Adrenal gland (tissue), 5 donors: ENCODE data around the gene DNAH8.

ENCODE experiments used
- CTCF ChIP-seq, 6 experiments: fragments of 450-650 bp in 4 of 6; fragments of 200-600 bp in 2 of 6; sonication (generic) in 1 of 6; IDR thresholded peaks; 1 replicate in 5 of 6; 2 replicates in 1 of 6; pipeline versions ENCODE4 v1.5.1 to v1.8.0; 2016 to 2021; ENCODE audit warnings: antibody characterized with exemption in 6 of 6, mild to moderate bottlenecking in 2 of 6, moderate library complexity in 1 of 6
- POLR2A ChIP-seq, 2 donors: fragments of 450-650 bp; IDR thresholded peaks; one replicate each; pipeline ENCODE4 v1.6.1; 2017; ENCODE audit warnings: antibody characterized with exemption in 2 of 2, mild to moderate bottlenecking in 2 of 2, moderate library complexity in 1 of 2
- donor health status: DM: no; HTN: no; CAD: no.

GRCh38 chr6:39003072-39003471 lies 288.0 kb downstream of the DNAH8 start:
- TF ChIP-seq CTCF (IDR thresholded peaks at IDR 0.05) (no peak), POLR2A (IDR thresholded peaks at IDR 0.05) (no peak)
